H1 (cell line): ENCODE results near the gene NEBL. TPM values are rescaled to one million over a fixed set of nuclear protein-coding genes. Genes with fewer than 3 reads are reported as not detected.

Experiments used
- CTCF ChIA-PET: fragments of 300-600 bp; sonication (Branson Sonifier 250); formaldehyde crosslinking; loops from one replicate; lab custom pipeline; 2021; ENCODE audit not compliant: partially characterized antibody; lab: Charles Lee
- POLR2A ChIA-PET: fragments of 300-600 bp; sonication (Branson Sonifier 250); formaldehyde crosslinking; loops from one replicate; lab custom pipeline; 2021; ENCODE audit warnings: inconsistent platforms; ENCODE audit not compliant: partially characterized antibody; lab: Charles Lee
- DNase-seq, 2 experiments: peaks; one replicate each; pipeline versions ENCODE4 v3.0.0 to v3.0.0-alpha.2; 2010 to 2022; ENCODE audit warnings: low spot score in 2 of 2, low read depth in 1 of 2, mixed read lengths in 1 of 2
- FAIRE-seq: peaks from 2 replicates; lab custom pipeline; 2011; peaks lifted over from hg19 to GRCh38; lab: Jason Lieb, UNC
- H2AFZ ChIP-seq: 2 replicates; pipeline ENCODE4 v1.8.1; 2012; ENCODE audit warnings: low read length, inconsistent platforms
- H2AK5ac ChIP-seq: 2 replicates; pipeline ENCODE4 v1.6.1; 2013; ENCODE audit warnings: low read depth, low read length
- H2BK120ac ChIP-seq: replicated peaks from 2 replicates; pipeline ENCODE3; 2013; ENCODE audit warnings: low read depth, low read length, inconsistent platforms
- H2BK12ac ChIP-seq: 2 replicates; pipeline ENCODE4 v1.6.1; 2013; ENCODE audit warnings: low read depth, low read length
- H2BK15ac ChIP-seq: 2 replicates; pipeline ENCODE4 v1.6.1; 2013; ENCODE audit warnings: low read length
- H2BK20ac ChIP-seq: 2 replicates; pipeline ENCODE4 v1.6.1; 2013; ENCODE audit warnings: low read length
- H2BK5ac ChIP-seq: 2 replicates; pipeline ENCODE4 v1.6.1; 2013; ENCODE audit warnings: low read depth, low read length
- H3K14ac ChIP-seq: 2 replicates; pipeline ENCODE4 v1.6.1; 2013; ENCODE audit warnings: inconsistent platforms; ENCODE audit not compliant: insufficient read length
- H3K18ac ChIP-seq: 2 replicates; pipeline ENCODE4 v1.6.1; 2013; ENCODE audit warnings: low read length; ENCODE audit errors: extremely low read depth
- H3K23ac ChIP-seq: 2 replicates; pipeline ENCODE4 v1.6.1; 2013; ENCODE audit warnings: inconsistent platforms; ENCODE audit not compliant: insufficient read length
- H3K23me2 ChIP-seq: 2 replicates; pipeline ENCODE4 v1.6.1; 2013; ENCODE audit warnings: low read depth, low read length
- H3K27ac ChIP-seq: 2 replicates; pipeline ENCODE4 v1.6.1; 2011; ENCODE audit warnings: low read depth, low read length, inconsistent platforms
- H3K27me3 ChIP-seq, 4 experiments: replicated peaks in 1 of 4; 1 replicate in 1 of 4; 2 replicates in 3 of 4; pipeline versions ENCODE4 v1.6.1 to v1.8.1; 2011 to 2013; ENCODE audit warnings: low read length in 3 of 4, mild to moderate bottlenecking in 3 of 4, inconsistent platforms in 2 of 4, mixed read lengths in 2 of 4, moderate library complexity in 1 of 4; ENCODE audit not compliant: control insufficient read depth in 3 of 4, insufficient read depth in 3 of 4; ENCODE audit errors: extremely low read depth in 1 of 4
- H3K36me3 ChIP-seq, 4 experiments: 2 replicates each; pipeline versions ENCODE4 v1.6.1 to v1.8.1; 2011 to 2013; ENCODE audit warnings: mild to moderate bottlenecking in 4 of 4, low read length in 3 of 4, moderate library complexity in 2 of 4, control low read depth in 1 of 4, inconsistent platforms in 1 of 4; ENCODE audit not compliant: insufficient read depth in 4 of 4, control insufficient read depth in 2 of 4
- H3K4ac ChIP-seq: replicated peaks from 2 replicates; pipeline ENCODE3; 2013; ENCODE audit warnings: low read length, low read depth, mixed read lengths, inconsistent platforms; ENCODE audit not compliant: insufficient read length
- H3K4me1 ChIP-seq, 4 experiments: replicated peaks in 1 of 4; 1 replicate in 1 of 4; 2 replicates in 3 of 4; pipeline versions ENCODE4 v1.6.1 to v1.8.1; 2011 to 2013; ENCODE audit warnings: low read length in 3 of 4, inconsistent platforms in 2 of 4, mixed read lengths in 1 of 4; ENCODE audit not compliant: insufficient read depth in 4 of 4, control insufficient read depth in 3 of 4
- H3K4me2 ChIP-seq, 2 experiments: 2 replicates each; pipeline versions ENCODE4 v1.6.1 to v1.8.1; 2011 to 2013; ENCODE audit warnings: low read depth in 2 of 2, low read length in 2 of 2, control low read depth in 1 of 2, inconsistent platforms in 1 of 2, mild to moderate bottlenecking in 1 of 2; ENCODE audit not compliant: insufficient read depth in 1 of 2
- H3K4me3 ChIP-seq, 4 experiments: fragments of 200-600, 300-600 bp in 1 of 4; sonication (generic), shearing (Covaris generic), sonication (Bioruptor Twin) in 1 of 4; 2 replicates each; pipeline versions ENCODE4 v1.5.1 to v1.8.1; 2011 to 2016; ENCODE audit warnings: low read length in 4 of 4, low read depth in 3 of 4, control low read depth in 2 of 4, inconsistent platforms in 2 of 4, mild to moderate bottlenecking in 2 of 4, mixed read lengths in 1 of 4, moderate library complexity in 1 of 4; ENCODE audit not compliant: insufficient read depth in 2 of 4; ENCODE audit errors: extremely low read depth in 1 of 4
- H3K56ac ChIP-seq: replicated peaks from 2 replicates; pipeline ENCODE3; 2013; ENCODE audit warnings: low read depth, mild to moderate bottlenecking, mixed read lengths, low read length, inconsistent platforms; ENCODE audit not compliant: insufficient read length
- H3K79me1 ChIP-seq: 2 replicates; pipeline ENCODE4 v1.6.1; 2013; ENCODE audit warnings: low read depth, low read length, control low read depth
- H3K79me2 ChIP-seq, 2 experiments: 2 replicates each; pipeline versions ENCODE4 v1.6.1 to v1.8.1; 2012 to 2013; ENCODE audit warnings: low read length in 2 of 2, mild to moderate bottlenecking in 2 of 2, inconsistent platforms in 1 of 2; ENCODE audit not compliant: insufficient read depth in 2 of 2, control insufficient read depth in 1 of 2
- H3K9ac ChIP-seq, 4 experiments: replicated peaks in 1 of 4; 1 replicate in 1 of 4; 2 replicates in 3 of 4; pipeline versions ENCODE4 v1.6.1 to v1.8.1; 2011 to 2013; ENCODE audit warnings: low read depth in 3 of 4, low read length in 3 of 4, control low read depth in 2 of 4, mild to moderate bottlenecking in 2 of 4, moderate library complexity in 2 of 4, inconsistent platforms in 1 of 4; ENCODE audit errors: extremely low read depth in 1 of 4
- H3K9me3 ChIP-seq, 2 experiments: 2 replicates each; pipeline versions ENCODE4 v1.6.1 to v1.8.1; 2012 to 2013; ENCODE audit warnings: mild to moderate bottlenecking in 2 of 2, moderate library complexity in 2 of 2, control low read depth in 1 of 2, inconsistent platforms in 1 of 2, low read depth in 1 of 2, low read length in 1 of 2, mixed read lengths in 1 of 2; ENCODE audit not compliant: insufficient read depth in 2 of 2
- H4K20me1 ChIP-seq, 2 experiments: replicated peaks in 1 of 2; 2 replicates each; pipeline versions ENCODE3 to v1.8.1; 2011 to 2013; ENCODE audit warnings: inconsistent platforms in 2 of 2, low read length in 2 of 2, mild to moderate bottlenecking in 1 of 2; ENCODE audit not compliant: insufficient read depth in 2 of 2, control insufficient read depth in 1 of 2
- H4K5ac ChIP-seq: 2 replicates; pipeline ENCODE4 v1.6.1; 2013; ENCODE audit warnings: low read length, low read depth, mixed read lengths, inconsistent platforms; ENCODE audit not compliant: insufficient read length
- H4K8ac ChIP-seq: 2 replicates; pipeline ENCODE4 v1.8.0; 2013; ENCODE audit warnings: mild to moderate bottlenecking, moderate library complexity, low read length, inconsistent platforms; ENCODE audit not compliant: insufficient read depth; ENCODE audit errors: extremely low read depth
- H4K91ac ChIP-seq: replicated peaks from 2 replicates; pipeline ENCODE3; 2013; ENCODE audit warnings: low read length, mixed read lengths, inconsistent platforms; ENCODE audit not compliant: insufficient read length
- BRCA1 ChIP-seq: IDR thresholded peaks from 2 replicates; pipeline ENCODE4 v1.6.1; 2012; ENCODE audit warnings: low read depth, low read length, improper control_type of control experiment
- CHD1 ChIP-seq: IDR thresholded peaks from 2 replicates; pipeline ENCODE4 v1.6.1; 2012; ENCODE audit warnings: low read depth, low read length, improper control_type of control experiment
- HDAC6 ChIP-seq: IDR thresholded peaks from one replicate; pipeline ENCODE4 v1.7.1; 2012; ENCODE audit warnings: low read depth, mild to moderate bottlenecking, inconsistent platforms, low read length, moderate library complexity
- KDM5A ChIP-seq: fragments of 200-600 bp; IDR thresholded peaks from 2 replicates; pipeline ENCODE4 v1.7.1; 2012; ENCODE audit warnings: mild to moderate bottlenecking, low read length, inconsistent platforms, mixed read lengths
- MAX ChIP-seq: IDR thresholded peaks from 2 replicates; pipeline ENCODE4 v1.6.1; 2012; ENCODE audit warnings: inconsistent platforms
- POLR2AphosphoS5 ChIP-seq: IDR thresholded peaks from 2 replicates; pipeline ENCODE4 v1.6.1; 2011; ENCODE audit warnings: low read depth, low read length
- RAD21 ChIP-seq, 2 experiments: IDR thresholded peaks in 1 of 2; conservative IDR thresholded peaks in 1 of 2; 2 replicates each; pipeline ENCODE4 v1.6.1; 2011; ENCODE audit warnings: low read depth in 2 of 2, low read length in 2 of 2, improper control_type of control experiment in 1 of 2, inconsistent platforms in 1 of 2, mild to moderate bottlenecking in 1 of 2, moderate library complexity in 1 of 2
- SRF ChIP-seq: IDR thresholded peaks from 2 replicates; pipeline ENCODE4 v1.6.1; 2011; ENCODE audit warnings: mild to moderate bottlenecking, low read depth, low read length, moderate library complexity
- SUZ12 ChIP-seq: fragments of 200-600 bp; sonication (generic); IDR thresholded peaks from 2 replicates; pipeline ENCODE4 v1.6.1; 2012; ENCODE audit warnings: mild to moderate bottlenecking, inconsistent platforms, low read length, moderate library complexity, mixed read lengths
- TCF12 ChIP-seq: IDR thresholded peaks from 2 replicates; pipeline ENCODE4 v1.6.1; 2011; ENCODE audit warnings: low read depth, mild to moderate bottlenecking, low read length
- USF2 ChIP-seq: IDR thresholded peaks from 2 replicates; pipeline ENCODE4 v1.6.1; 2011; ENCODE audit warnings: low read length, improper control_type of control experiment
- ZNF274 ChIP-seq: IDR thresholded peaks from 2 replicates; pipeline ENCODE4 v1.7.0; 2012; ENCODE audit warnings: low read length, borderline replicate concordance; ENCODE audit errors: extremely low read depth
- WGBS, 2 experiments: shearing (Covaris generic) in 1 of 2; methylation state at CpG; one replicate each; pipeline versions ENCODE4 v1.1.6 to v1.1.7; 2013 to 2015; ENCODE audit warnings: low lambda C conversion rate in 2 of 2, mixed read lengths in 2 of 2, inconsistent platforms in 1 of 2, low coverage in 1 of 2, missing lambda C conversion rate in 1 of 2; ENCODE audit not compliant: insufficient replicate concordance in 2 of 2, insufficient coverage in 1 of 2, insufficient read length in 1 of 2; ENCODE audit errors: extremely low coverage in 1 of 2, missing lambda C conversion rate in 1 of 2; 5-methylcytosine and 5-hydroxymethylcytosine counted together
- polyA plus RNA-seq, 7 experiments: library from polyadenylated mRNA; depleted of rRNA in 3 of 7; stranded (reverse) in 5 of 7; unstranded in 2 of 7; fragments of >200 nt in 5 of 7; fragments of 200-250 nt in 2 of 7; gene quantifications; 1 replicate in 5 of 7; 2 replicates in 1 of 7; 4 replicates in 1 of 7; pipeline versions ENCODE4 v1.2.1 to v1.2.3, GENCODE V29; 2011 to 2013; ENCODE audit warnings: missing spikeins in 2 of 7, mixed read lengths in 2 of 7
- total RNA-seq: library from RNA; stranded (reverse); fragmentation: NEBNext Ultra II Directional; extraction: Animal tissue kit (Norgen Biotek cat#: 25700); gene quantifications from 2 replicates; pipeline ENCODE4 v1.2.1, GENCODE V29; 2021
- TF ChIP-seq, protein P1 (sequence below): IDR thresholded peaks from 2 replicates; pipeline ENCODE4 v1.6.1; 2011; ENCODE audit warnings: low read depth, mild to moderate bottlenecking, low read length; ENCODE audit not compliant: insufficient read depth

Gene NEBL
- total and polyA plus RNA-seq, 2 of the 8 experiments (the other 6 are each of a cell fraction or from before 2014, with no cell fraction given) = 7.5 to 10.5 TPM

DNA sequence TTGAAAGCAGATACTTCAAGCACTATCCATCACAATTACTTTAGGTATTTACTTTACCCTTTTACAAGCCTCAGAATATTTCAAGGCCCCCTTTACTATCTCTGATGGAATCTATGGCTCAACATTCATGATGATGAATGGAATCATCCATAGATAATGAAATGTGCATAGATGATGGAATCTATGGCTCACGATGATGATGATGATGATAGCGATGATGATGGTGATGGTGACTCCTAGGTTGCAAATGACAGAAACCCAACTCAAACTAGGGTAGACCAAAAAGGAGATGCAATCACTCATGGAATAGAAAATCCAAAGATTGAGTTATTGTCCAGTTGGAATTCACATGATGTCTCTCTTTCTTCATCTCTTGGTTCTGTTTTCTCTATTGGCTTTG lies 55.7 kb downstream of the NEBL start:
- H3K36me3 ChIP-seq = peaks cover 0 to 5% (median 0%) of the 10 kb centered on the region in 4 experiments; a peak in 1 of 8 replicates
- no peak for FAIRE-seq
- H3K27me3 ChIP-seq = peaks cover 0 to 1% (median 0%) of the 10 kb centered on the region in 4 experiments; a peak in 1 of 7 replicates
- H2AK5ac ChIP-seq = no peak overlapping the region
- no peak overlapping the region for H3K4me2 ChIP-seq
- no peak overlapping the region for H2BK20ac ChIP-seq
- no peaks in the 10 kb centered on the region for H3K4me1 ChIP-seq
- H2BK12ac ChIP-seq = no peak overlapping the region
- no peak overlapping the region for H4K8ac ChIP-seq
- no peaks in the 10 kb centered on the region for H4K20me1 ChIP-seq
- ChIA-PET POLR2A (no interaction called here), CTCF (no interaction called here)
- no peak overlapping the region for H3K9ac ChIP-seq
- no peak overlapping the region for H3K56ac ChIP-seq
- H3K4ac ChIP-seq = no peak overlapping the region
- no peak overlapping the region for H2BK5ac ChIP-seq
- H3K14ac ChIP-seq = no peak overlapping the region
- no peak overlapping the region for H3K27ac ChIP-seq
- no peak overlapping the region for H4K91ac ChIP-seq
- no peak overlapping the region for H2BK15ac ChIP-seq
- no peak overlapping the region for H3K18ac ChIP-seq
- H2AFZ ChIP-seq = no peak overlapping the region
- no peak overlapping the region for H4K5ac ChIP-seq
- H2BK120ac ChIP-seq = no peak overlapping the region
- 94% methylated on average over 2 of the region's 2 CpGs; no CpG with 5 or more reads in 1 of the 2 experiments for WGBS, 2 experiments
- no peaks in the 10 kb centered on the region for H3K23me2 ChIP-seq
- no peak overlapping the region for H3K23ac ChIP-seq
- no peak for DNase-seq
- H3K4me3 ChIP-seq = no peak overlapping the region
- no peaks in the 10 kb centered on the region for H3K79me1 ChIP-seq
- no peaks in the 10 kb centered on the region for H3K9me3 ChIP-seq
- H3K79me2 ChIP-seq = no peaks in the 10 kb centered on the region
- TF ChIP-seq TCF12 = no peak
- TF ChIP-seq USF2 = no peak
- no peak for TF ChIP-seq SUZ12
- TF ChIP-seq, protein P1, sequence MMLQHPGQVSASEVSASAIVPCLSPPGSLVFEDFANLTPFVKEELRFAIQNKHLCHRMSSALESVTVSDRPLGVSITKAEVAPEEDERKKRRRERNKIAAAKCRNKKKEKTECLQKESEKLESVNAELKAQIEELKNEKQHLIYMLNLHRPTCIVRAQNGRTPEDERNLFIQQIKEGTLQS = no peak
- no peak for TF ChIP-seq SRF
- TF ChIP-seq KDM5A = no peak
- TF ChIP-seq ZNF274 = no peak
- no peak for TF ChIP-seq HDAC6
- no peak for TF ChIP-seq RAD21 (IDR thresholded peaks at IDR 0.05 in 1 of 2, conservative IDR thresholded peaks at IDR 0.05 in 1 of 2; ENCODE audit: low read depth in 2 of 2, low read length in 2 of 2)
- TF ChIP-seq POLR2AphosphoS5 = no peak
- no peak for TF ChIP-seq MAX
- TF ChIP-seq CHD1 = no peak
- no peak for TF ChIP-seq BRCA1
